Suprapubic skin (tissue), 4 donors: ENCODE results near the gene CSPG4. TPM values are rescaled to one million over a fixed set of nuclear protein-coding genes. Genes with fewer than 3 reads are reported as not detected.

Source experiments
- DNase-seq, 2 donors: peaks; one replicate each; pipeline ENCODE4 v3.0.0-alpha.2; 2019; ENCODE audit warnings: low spot score in 2 of 2
- H3K27ac ChIP-seq: fragments of 200-600 bp; sonication (generic); one replicate; pipeline ENCODE4 v1.5.1; 2019
- H3K27me3 ChIP-seq: fragments of 200-600 bp; sonication (generic); one replicate; pipeline ENCODE4 v1.5.1; 2019
- H3K36me3 ChIP-seq: fragments of 200-600 bp; sonication (generic); one replicate; pipeline ENCODE4 v1.5.1; 2019
- H3K4me1 ChIP-seq: fragments of 200-600 bp; sonication (generic); one replicate; pipeline ENCODE4 v1.5.1; 2019
- H3K4me3 ChIP-seq: fragments of 200-600 bp; sonication (generic); one replicate; pipeline ENCODE4 v1.5.1; 2019; ENCODE audit warnings: mild to moderate bottlenecking
- H3K9me3 ChIP-seq: fragments of 200-600 bp; sonication (generic); one replicate; pipeline ENCODE4 v1.5.1; 2019
- EP300 ChIP-seq: sonication (generic); formaldehyde crosslinking; IDR thresholded peaks from one replicate; pipeline ENCODE4 v1.6.1; 2017; ENCODE audit warnings: antibody characterized with exemption
- POLR2A ChIP-seq, 2 donors: fragments of 450-650 bp; IDR thresholded peaks; one replicate each; pipeline ENCODE4 v1.6.1; 2017; ENCODE audit warnings: antibody characterized with exemption in 2 of 2, mild to moderate bottlenecking in 2 of 2, moderate library complexity in 2 of 2
- POLR2AphosphoS5 ChIP-seq, 3 donors: sonication (generic); formaldehyde crosslinking; IDR thresholded peaks; one replicate each; pipeline ENCODE4 v1.6.1; 2017; ENCODE audit warnings: antibody characterized with exemption in 3 of 3
- WGBS: methylation state at CpG from one replicate; pipeline ENCODE4 v1.1.5; 2018; 5-methylcytosine and 5-hydroxymethylcytosine counted together
- total RNA-seq, 4 donors: library from RNA; depleted of rRNA; stranded (reverse); fragments of >200 nt; gene quantifications; one replicate each; pipeline ENCODE4 v1.1.0, GENCODE V29; 2016
- TF ChIP-seq, protein P1 (sequence below), 2 donors: fragments of 200-600 bp in 1 of 2; fragments of 450-650 bp in 1 of 2; sonication (generic) in 1 of 2; IDR thresholded peaks; one replicate each; pipeline ENCODE4 v1.5.1; 2016 to 2019; ENCODE audit warnings: antibody characterized with exemption in 2 of 2, mild to moderate bottlenecking in 1 of 2, moderate library complexity in 1 of 2

CSPG4 gene
- total RNA-seq, 4 donors from 2014 or later: 12.8 to 19.7 (median 14.0) TPM

DNA sequence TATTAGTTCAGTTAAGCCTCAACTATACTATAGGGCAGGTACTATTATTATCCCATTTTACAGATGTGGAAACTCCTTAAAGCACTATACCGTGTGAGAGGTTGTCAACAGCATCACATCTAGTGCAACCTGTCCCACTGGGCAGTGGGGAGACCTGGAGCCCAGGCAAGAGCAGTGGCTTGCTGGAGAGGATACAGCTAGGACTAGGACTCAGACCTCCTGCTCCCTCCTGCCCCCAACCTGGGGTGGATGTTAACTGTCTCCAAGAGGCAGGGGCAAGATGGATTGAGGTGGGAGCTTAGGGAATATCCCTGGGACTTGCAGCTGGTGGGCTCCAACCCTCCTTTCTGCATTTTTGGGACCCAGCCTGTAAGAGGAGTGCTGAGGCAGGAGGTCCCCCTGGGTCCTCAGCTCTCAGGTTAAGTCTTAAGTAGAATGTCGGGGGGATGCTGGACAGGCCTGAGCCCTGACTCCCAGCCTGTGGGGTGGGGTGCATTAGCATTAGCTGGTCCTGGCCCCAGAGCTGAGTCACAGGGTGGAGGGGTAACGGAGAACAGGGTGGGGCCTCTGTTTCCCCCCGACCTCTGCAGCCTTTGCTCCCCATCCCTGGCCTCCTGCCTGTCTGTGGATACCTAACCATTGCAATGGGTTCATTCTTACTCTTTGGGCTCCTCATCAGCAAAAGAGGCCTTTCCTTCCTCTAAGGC is 58.3 kb downstream of the CSPG4 start:
- no peak for TF ChIP-seq POLR2AphosphoS5 (IDR thresholded peaks at IDR 0.05)
- TF ChIP-seq, protein P1, sequence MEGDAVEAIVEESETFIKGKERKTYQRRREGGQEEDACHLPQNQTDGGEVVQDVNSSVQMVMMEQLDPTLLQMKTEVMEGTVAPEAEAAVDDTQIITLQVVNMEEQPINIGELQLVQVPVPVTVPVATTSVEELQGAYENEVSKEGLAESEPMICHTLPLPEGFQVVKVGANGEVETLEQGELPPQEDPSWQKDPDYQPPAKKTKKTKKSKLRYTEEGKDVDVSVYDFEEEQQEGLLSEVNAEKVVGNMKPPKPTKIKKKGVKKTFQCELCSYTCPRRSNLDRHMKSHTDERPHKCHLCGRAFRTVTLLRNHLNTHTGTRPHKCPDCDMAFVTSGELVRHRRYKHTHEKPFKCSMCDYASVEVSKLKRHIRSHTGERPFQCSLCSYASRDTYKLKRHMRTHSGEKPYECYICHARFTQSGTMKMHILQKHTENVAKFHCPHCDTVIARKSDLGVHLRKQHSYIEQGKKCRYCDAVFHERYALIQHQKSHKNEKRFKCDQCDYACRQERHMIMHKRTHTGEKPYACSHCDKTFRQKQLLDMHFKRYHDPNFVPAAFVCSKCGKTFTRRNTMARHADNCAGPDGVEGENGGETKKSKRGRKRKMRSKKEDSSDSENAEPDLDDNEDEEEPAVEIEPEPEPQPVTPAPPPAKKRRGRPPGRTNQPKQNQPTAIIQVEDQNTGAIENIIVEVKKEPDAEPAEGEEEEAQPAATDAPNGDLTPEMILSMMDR (IDR thresholded peaks at IDR 0.05): no peak
- no peak for TF ChIP-seq POLR2A (IDR thresholded peaks at IDR 0.05)
- no peak for TF ChIP-seq EP300
- WGBS: 58% methylated on average over 3 of the region's 4 CpGs
- no peak overlapping the region for H3K4me3 ChIP-seq
- H3K9me3 ChIP-seq: no peaks in the 10 kb centered on the region
- no peak overlapping the region for H3K27ac ChIP-seq
- H3K27me3 ChIP-seq: no peaks in the 10 kb centered on the region
- peaks cover 95% of the 10 kb centered on the region for H3K4me1 ChIP-seq
- DNase-seq: peak in 1 of 2 donors; percentile 58
- peaks cover 22% of the 10 kb centered on the region for H3K36me3 ChIP-seq

DNA sequence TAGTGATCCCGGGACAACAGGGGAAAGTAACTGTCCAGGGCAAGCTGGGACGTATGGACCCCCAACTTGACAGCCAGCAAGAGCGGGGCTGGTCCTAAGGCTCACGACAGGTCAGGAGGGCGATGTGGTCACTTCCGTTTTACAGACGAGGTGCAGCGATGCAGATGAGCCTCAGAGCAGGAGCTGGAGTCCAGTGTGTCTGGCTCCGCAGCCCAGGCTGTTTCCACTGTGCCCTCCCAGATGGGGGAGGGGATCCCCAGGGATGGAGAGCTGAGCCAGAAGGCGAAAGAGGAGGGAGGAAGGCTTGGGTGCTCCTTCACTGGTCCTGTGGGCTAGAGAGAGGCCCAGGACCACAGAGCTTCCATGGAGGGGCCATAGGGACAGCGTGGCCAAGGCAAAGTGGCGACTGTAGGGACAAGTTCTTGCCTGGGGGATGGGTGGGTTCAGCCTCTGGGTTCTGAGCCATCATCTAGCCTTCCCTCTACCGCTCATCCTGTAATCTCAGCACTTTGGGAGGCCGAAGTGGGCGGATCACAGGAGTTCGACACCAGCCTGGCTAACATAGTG is 59.2 kb downstream of the CSPG4 start:
- no peak for DNase-seq
- peaks cover 16% of the 10 kb centered on the region for H3K36me3 ChIP-seq
- peaks cover 95% of the 10 kb centered on the region for H3K4me1 ChIP-seq
- H3K27ac ChIP-seq: no peak overlapping the region
- H3K9me3 ChIP-seq: no peaks in the 10 kb centered on the region
- H3K27me3 ChIP-seq: no peaks in the 10 kb centered on the region
- 68% methylated on average over 15 of the region's 16 CpGs for WGBS
- peak overlapping the region; percentile 87 for H3K4me3 ChIP-seq
- TF ChIP-seq, protein P1 (IDR thresholded peaks at IDR 0.05): no peak
- TF ChIP-seq POLR2A (IDR thresholded peaks at IDR 0.05): no peak
- no peak for TF ChIP-seq POLR2AphosphoS5 (IDR thresholded peaks at IDR 0.05)
- TF ChIP-seq EP300: no peak

DNA sequence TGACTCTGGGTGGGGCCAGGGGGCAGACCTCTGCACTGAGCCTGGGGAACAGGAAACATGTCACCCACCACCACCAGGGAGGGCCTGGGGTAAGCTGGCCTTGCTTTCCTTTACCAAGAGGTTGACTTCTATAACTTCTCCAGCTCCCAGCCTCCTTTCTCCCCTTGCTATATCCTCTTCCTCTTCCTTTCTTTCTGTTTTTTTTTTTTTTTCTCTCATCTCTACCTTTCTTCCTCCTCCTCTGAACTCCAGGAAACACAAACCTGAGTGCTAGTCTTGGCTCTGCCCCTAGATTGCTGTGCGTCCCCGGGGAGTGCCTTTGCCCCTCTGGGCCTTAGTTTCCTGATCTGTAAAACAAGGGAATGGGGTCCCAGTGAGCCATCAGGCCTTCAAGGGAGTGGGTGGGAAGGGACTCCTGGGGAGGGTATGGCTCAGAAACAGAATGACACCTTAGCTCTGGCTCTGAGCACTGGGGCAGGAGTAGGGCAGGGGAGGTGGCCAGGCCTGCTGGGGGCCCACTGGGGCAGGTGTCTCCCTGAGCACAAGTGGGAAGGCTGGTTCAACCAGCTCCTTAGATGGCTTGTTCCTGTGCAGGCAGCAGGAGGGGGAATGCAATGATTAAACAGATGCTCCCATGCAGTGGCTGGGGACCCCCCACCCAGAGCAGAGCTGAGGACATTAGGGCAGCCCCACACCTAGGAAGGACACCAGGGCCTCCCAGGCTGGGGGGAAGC is 60.7 kb downstream of the CSPG4 start:
- Histone ChIP-seq H3K4me1 (peaks cover 85% of the 10 kb centered on the region), H3K9me3 (no peaks in the 10 kb centered on the region), H3K27ac (peak overlapping the region; percentile 49), H3K36me3 (peaks cover 2% of the 10 kb centered on the region), H3K27me3 (no peaks in the 10 kb centered on the region), H3K4me3 (peak overlapping the region; percentile 87)
- DNase-seq: no peak
- WGBS: 58% methylated on average over 2 of the region's 2 CpGs
- TF ChIP-seq EP300 (no peak), POLR2AphosphoS5 (IDR thresholded peaks at IDR 0.05) (no peak), POLR2A (IDR thresholded peaks at IDR 0.05) (no peak)
- TF ChIP-seq, protein P1 (IDR thresholded peaks at IDR 0.05): no peak

DNA sequence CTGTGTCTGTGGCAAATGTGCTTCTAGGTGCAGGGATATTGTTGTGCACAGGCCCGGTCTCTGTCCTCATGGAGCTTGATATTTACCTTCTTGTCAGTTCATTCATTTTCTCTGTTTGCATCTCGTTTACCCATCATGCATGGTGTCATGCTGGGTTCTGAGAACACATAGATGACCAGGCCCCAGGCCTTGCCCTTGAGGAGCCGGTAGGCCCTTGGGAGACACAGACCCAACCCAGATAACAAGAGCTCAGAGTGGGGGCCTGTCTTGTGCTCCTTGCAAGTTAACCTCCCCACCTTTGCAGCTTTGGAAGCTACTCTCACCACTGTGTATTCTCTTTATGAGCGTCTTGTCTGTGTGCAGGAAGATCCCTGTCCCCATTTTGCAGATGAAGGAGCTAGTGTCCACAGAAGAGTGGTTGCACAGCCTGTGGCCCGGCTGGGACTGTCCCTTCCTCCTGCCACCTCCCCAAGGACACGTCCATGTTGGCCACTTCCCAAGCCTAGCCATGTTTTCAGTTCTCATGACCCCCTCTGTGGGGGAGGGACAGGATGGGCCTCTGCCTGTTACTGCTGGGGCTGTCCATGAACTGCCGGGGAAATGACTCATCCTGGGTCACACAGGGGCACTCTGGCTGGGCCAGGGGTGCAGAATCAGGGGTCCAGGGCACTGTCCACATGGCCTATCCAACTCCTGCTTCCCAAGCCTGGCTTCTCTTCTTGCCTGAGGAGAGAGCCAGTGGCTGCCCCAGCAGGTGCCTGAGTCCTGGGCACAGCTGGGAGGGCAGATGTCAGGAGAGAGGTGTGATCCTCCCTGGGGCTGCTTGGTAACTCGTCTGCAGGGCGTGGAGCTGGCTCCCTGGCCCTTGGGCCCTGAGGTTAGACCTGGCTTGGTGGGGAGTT is 61.5 kb downstream of the CSPG4 start:
- Histone ChIP-seq H3K9me3 (no peaks in the 10 kb centered on the region), H3K27ac (peak overlapping the region; percentile 49), H3K4me1 (peaks cover 88% of the 10 kb centered on the region), H3K27me3 (no peaks in the 10 kb centered on the region), H3K36me3 (no peaks in the 10 kb centered on the region), H3K4me3 (peak overlapping the region; percentile 87)
- TF ChIP-seq POLR2A (IDR thresholded peaks at IDR 0.05) (no peak), EP300 (no peak), POLR2AphosphoS5 (IDR thresholded peaks at IDR 0.05) (no peak)
- TF ChIP-seq, protein P1 (IDR thresholded peaks at IDR 0.05): no peak
- 26% methylated on average over 9 of the region's 9 CpGs for WGBS
- no peak for DNase-seq
